HG03064 (cell line): ENCODE data around the gene NPIPB8.
"Not testable (repeated sequence)": the region's sequence is repeated elsewhere in the genome, so short reads cannot be mapped to it uniquely, and the experiment has no call there.

ENCODE experiments used
- ATAC-seq: cut with Tn5 transposase; IDR thresholded peaks from one replicate; pipeline ENCODE4 v1.9.1; 2021; ENCODE audit warnings: low read depth; ENCODE audit not compliant: unreplicated experiment

NPIPB8 gene

GRCh38 chr16:28606291-28607115 lies 31.4 kb upstream of the NPIPB8 start:
- no peak for ATAC-seq

- ATAC-seq, result no peak
Measured at GRCh38 chr16:28607116-28607623, 30.7 kb upstream of the NPIPB8 start.

GRCh38 chr16:28607681-28608495 lies 30.0 kb upstream of the NPIPB8 start:
- not testable (repeated sequence) for ATAC-seq

GRCh38 chr16:28608496-28608808 lies 29.4 kb upstream of the NPIPB8 start:
- not testable (repeated sequence) for ATAC-seq

- not testable (repeated sequence) for ATAC-seq
Measured at GRCh38 chr16:28608867-28609596, 28.8 kb upstream of the NPIPB8 start.

DNA sequence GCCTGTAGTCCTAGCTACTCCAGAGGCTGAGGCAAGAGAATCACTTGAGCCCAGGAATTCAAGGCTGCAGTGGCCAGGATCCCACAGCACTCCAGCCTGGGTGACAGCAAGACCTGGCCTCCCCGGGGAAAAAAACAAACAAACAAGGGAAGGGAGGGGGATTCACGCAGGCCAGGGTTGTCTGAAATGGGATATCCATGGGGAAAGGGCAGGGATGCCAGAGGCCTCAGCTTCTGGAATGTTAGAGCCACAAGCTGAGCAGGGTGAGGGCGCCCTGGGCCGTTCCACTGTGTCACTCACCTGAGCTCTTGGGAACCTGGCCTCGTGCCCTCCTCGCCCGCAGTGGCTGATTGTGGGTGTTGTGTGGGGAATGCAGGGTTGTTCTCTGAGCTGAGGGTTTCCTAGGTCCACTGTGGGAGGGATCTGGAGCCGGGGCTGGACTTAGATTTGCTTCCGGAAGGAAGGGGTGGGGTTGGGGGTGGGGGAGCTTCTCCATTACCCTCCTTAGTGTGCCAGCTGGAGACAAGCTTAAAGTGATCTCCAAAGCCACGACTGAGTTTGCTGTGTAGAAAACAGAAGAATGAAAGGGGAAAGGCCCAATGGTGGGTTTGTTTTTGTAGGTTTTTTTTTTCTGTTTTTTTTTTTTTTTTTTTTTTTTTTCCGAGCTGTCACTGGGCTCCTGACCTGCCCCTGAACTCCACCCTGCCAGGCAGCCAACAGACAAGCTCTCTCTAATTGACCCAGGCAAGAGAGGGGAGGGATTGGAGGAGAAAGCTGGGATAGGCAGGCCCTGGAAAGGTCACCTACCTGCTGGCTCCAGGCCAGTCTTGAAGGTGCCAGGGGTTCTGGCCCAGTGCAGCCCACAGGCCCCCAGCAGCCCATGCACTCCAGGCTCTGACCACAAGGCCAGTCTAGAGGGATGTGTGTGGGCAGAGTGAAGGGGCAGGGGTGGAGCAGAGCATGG lies 28.0 kb upstream of the NPIPB8 start, which contains the start of gene SULT1A1:
TSS of gene SULT1A1 (minus strand) at position 414 of the 964 bp plus-strand sequence. CDS start 1,189 bp downstream, outside the sequence.
- no peak for ATAC-seq

- no peak for ATAC-seq
Measured at GRCh38 chr16:28610595-28611191, 27.2 kb upstream of the NPIPB8 start.

GRCh38 chr16:28612359-28613280 lies 25.2 kb upstream of the NPIPB8 start:
- ATAC-seq, result not testable (repeated sequence)

GRCh38 chr16:28613912-28614311 lies 24.0 kb upstream of the NPIPB8 start:
- not testable (repeated sequence) for ATAC-seq

DNA sequence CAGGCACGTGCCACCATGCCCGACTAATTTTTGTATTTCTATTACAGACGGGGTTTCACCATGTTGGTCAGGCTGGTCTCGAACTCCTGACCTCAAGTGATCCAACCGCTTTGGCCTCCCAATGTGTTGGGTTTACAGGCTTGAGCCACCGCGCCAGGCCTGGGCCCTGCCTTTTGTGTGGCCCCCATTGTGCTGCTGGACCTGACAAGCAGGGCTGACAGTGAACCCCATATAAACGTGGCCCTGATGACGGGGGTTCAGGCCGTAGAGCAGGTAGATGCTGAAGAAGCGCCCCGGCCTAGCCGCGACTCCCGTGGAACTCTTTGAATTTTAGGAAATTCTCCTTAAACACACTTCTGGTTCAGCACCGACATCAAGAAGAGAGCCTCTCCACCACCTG lies 23.3 kb upstream of the NPIPB8 start:
- ATAC-seq, result not testable (repeated sequence)

DNA sequence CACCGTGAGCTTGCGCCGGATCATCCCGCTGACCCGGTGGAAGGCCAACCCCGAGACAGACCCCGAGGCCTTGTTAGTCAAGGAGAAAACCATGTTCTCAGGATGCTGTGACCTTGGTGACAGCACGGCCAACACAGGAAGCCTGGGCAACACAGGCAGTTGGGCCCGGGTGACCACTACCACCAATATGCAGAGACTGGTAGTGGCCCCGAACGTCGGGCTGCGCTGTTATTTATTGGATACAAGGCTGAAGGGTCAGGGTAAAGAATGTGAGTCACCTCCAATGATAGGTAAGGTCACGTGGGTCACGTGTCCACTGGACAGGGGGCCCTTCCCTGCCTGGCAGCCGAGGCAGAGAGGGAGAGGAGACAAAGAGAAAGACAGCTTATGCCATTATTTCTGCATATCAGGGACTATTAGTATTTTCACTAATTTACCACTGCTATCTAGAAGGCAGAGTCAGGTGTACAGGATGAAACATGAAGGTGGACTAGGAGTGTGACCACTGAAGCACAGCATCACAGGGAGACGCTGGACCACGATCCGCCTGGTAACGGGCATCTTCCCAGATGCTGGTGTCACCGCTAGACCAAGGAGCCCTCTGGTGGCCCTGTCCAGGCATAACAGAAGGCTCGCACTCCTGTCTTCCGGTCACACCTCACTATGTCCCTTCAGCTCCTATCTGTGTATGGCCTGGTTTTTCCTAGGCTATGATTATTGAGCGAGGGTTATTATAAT lies 22.2 kb upstream of the NPIPB8 start:
- ATAC-seq, result not testable (repeated sequence)

DNA sequence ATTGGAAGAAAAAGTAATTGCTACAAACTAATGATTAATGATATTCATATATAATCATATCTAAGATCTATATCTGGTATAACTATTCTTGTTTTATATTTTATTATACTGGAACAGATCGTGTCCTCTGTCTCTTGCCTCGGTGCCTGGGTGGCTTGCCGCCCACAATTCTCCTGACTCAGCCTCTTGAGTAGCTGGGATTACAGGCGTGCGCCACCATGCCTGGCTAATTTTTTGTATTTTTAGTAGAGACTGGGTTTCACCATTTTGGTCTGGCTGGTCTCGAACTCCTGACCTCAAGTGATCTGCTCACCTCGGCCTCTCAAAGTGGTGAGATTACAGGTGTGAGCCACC lies 21.7 kb upstream of the NPIPB8 start:
- not testable (repeated sequence) for ATAC-seq

DNA sequence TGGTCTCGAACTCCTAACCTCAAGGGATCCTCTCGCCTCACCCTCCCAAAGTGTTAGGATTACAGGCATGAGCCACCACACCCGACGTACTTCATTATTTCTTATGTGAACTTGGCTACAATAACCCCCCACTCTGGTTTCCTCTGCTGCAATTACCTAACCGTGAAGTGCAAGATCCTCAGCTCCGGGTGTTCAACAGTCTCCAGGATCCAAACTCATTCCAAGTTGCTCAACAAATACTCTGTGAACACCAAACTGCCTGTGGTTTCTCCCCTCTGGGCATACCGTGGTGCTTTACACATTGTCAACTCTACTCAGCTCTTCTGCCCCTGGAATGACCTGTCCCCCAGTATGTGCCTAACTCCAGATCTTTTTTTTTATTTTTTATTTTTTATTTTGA lies 21.2 kb upstream of the NPIPB8 start:
- no peak for ATAC-seq

- no peak for ATAC-seq
Measured at GRCh38 chr16:28617874-28618273, 20.0 kb upstream of the NPIPB8 start.

DNA sequence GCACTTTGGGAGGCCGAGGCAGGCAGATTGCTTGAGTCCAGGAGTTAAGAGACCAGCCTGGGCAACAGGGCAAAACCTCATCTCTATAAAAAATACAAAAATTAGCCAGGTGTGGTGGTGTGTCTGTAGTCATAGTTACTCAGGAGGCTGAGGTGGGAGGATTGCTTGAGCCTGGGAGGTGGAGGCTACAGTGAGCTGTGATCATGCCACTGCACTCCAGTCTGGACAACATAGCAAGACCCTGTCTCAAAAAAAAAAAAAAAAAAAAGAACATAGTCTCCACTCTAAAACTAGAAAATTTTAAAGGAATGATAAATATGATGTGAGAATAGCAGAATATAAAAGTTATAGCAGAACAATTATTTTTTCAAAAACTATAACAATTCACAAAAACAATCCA lies 17.5 kb upstream of the NPIPB8 start:
- ATAC-seq, result not testable (repeated sequence)

DNA sequence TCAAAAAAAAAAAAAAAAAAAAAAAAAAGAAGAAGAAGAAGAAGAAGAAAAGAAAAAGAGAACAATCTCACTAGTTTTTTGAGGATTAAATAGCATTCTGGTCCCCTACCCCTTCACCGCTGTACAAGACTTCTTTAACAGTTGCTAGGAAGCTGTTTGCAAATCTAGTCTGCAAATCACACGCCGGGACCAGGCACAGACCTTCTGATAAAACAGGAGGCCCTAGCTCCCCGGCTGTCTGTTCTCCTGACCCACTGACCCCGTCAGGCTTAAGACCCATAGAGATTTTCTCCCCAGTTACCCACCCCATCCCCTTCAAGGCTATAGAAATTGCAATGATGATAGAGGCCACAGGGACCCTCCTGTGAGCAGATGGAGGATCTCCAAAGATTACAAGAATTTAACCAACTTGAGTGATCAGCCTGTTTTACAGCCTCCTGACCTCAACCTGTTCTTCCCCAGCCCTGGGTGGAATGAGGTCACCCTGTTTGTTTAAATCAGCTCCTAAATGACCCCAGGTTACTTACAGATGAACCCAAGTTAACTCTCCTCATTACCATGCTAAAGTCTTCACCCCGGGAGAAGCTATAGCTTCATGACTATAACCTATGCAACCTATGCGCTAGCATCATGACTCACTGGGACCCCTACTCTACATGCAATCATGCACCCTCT lies 16.2 kb upstream of the NPIPB8 start:
- ATAC-seq, result no peak
